MG63 (cell line): Measurements from ENCODE around the gene CETN3. TPM values are rescaled to one million over a fixed set of nuclear protein-coding genes. Genes with fewer than 3 reads are reported as not detected.

Source experiments
- DNase-seq: peaks from one replicate; pipeline ENCODE4 v3.0.0-alpha.2; 2020
- H3K27me3 ChIP-seq: fragments of 250-450 bp; sonication (Bioruptor Pico); 2 replicates; pipeline ENCODE4 v1.5.1; 2020; ENCODE audit warnings: mild to moderate bottlenecking, moderate library complexity
- H3K36me3 ChIP-seq: fragments of 250-450 bp; sonication (Bioruptor Pico); 2 replicates; pipeline ENCODE4 v1.5.1; 2020; ENCODE audit warnings: mild to moderate bottlenecking, moderate library complexity
- H3K4me3 ChIP-seq: fragments of 250-450 bp; sonication (Bioruptor Pico); 2 replicates; pipeline ENCODE4 v1.5.1; 2020; ENCODE audit warnings: mild to moderate bottlenecking, moderate library complexity
- H3K9me3 ChIP-seq: fragments of 250-450 bp; sonication (Bioruptor Pico); 2 replicates; pipeline ENCODE4 v1.5.1; 2020; ENCODE audit warnings: mild to moderate bottlenecking, moderate library complexity
- total RNA-seq: library from RNA; depleted of rRNA; stranded (reverse); fragments of >200 nt; shearing (Covaris generic); gene quantifications from 2 replicates; pipeline ENCODE4 v1.2.3, GENCODE V29; 2014; ENCODE audit warnings: low replicate concordance; rRNA removed

Gene CETN3
- 24.5 and 44.6 TPM in 2 replicates for total RNA-seq

DNA sequence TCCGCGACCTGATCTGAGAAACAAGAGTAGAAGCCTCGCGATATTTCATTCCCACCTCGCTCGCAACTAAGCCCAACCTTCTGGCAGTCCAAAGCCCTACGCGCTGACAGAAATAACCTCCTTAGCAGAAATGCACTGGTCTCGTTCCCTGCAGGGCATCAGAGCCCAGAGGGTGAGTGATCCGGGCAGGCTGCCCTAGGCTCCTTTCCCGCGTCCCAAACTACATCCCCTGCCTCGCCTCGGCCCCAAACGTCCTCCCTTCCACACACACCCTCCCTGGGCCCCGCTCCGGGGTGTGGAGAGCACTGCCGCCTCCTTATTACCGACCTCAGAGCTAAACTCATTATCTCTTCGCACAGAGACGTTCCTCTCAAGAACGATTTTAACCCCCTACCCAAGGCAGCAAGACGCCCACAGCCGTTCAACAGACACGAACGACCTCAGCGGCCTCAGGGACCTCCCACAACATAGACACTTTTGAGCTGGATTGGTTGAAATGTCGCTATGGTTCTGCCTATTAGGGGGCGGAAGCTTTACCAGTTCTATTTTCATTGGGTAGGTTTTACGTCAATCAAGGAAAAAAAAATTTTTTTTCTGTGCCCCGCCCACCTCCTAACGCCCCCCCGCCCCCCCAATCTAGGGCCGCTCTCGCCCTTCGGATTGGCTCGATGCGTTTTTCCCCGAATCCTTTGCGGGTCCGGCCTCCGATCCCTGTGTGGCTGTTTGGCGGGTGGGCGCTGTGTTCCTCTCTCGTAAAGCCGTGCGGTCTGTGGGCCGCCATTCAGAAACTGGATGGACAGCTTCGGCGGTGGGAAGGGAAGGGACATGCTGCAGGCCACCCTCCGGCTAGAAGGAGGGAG lies at the start of gene CETN3:
Gene CETN3 (minus strand): TSS at position 439 of the 860 bp plus-strand sequence. CDS start 95 bp downstream, at position 344.
- Histone ChIP-seq H3K4me3 (peak within 1 kb of the TSS; percentile 85), H3K9me3 (no peaks in the 10 kb centered on the region), H3K36me3 (peaks cover 13% of the 10 kb centered on the region; the same call in 1 of the 2 replicates), H3K27me3 (no peaks in the 10 kb centered on the region)
- DNase-seq: peak; percentile 97

DNA sequence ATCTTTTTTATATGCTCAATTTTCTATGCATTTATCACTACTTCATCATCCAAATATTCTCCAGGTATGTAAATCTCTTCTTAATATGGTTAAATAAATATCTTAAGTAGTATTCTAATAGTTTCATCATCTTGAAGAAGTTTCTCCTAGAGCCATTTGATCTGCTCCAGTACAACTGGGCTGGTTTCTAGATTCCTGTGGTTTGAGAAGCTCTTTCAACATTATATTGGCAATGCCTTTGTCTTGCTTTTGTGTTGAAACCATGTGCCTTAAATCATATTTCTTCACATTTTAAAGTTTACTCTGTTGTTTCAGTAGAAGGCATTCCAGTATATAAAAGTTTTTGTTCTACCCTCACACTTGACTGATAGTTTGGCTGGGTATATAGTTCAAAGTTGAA lies 37.4 kb upstream of the CETN3 start:
- Histone ChIP-seq H3K9me3 (no peaks in the 10 kb centered on the region), H3K4me3 (no peak overlapping the region), H3K36me3 (no peaks in the 10 kb centered on the region), H3K27me3 (no peaks in the 10 kb centered on the region)
- no peak for DNase-seq

DNA sequence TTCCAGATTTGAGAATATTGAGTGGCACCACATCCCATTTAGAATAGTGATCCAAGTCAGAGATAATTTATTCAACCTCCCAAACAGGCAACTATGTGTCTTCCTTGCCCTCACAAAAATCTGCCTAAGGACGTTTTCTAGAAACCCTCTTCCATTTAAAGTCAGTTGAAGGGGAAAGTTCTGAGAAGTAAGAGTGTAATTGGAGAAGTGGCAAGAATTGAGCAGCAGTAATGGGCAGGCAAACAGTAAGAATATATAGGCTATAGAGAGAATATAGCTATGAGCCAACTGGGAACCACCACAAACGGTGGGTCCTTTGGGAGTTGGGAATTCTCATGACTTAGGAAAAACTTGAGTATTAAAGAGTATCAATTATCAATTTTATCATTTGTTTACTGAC lies 31.1 kb upstream of the CETN3 start:
- H3K4me3 ChIP-seq: no peak overlapping the region
- no peaks in the 10 kb centered on the region for H3K36me3 ChIP-seq
- no peaks in the 10 kb centered on the region; the same call in none of the 2 replicates for H3K27me3 ChIP-seq
- no peak for DNase-seq
- no peaks in the 10 kb centered on the region for H3K9me3 ChIP-seq

DNA sequence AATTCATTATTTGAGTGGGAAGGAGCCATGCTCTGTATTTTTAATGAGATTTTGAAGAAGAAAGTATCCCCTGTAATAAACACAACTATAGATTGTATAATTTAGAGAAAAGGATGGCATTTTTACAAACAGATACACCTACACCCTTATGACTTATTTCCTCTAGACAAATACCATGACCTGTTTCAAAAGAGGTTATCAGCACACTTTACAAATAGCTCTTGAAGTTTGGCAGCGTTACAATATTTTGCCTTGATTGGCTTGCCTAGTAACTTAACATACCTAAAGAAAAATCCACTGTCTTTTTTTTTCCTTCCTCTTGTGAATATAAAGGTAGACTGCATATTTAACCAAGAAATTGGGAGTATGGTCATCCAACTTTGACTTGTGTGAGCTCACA lies 28.5 kb upstream of the CETN3 start:
- H3K4me3 ChIP-seq: no peak overlapping the region
- no peaks in the 10 kb centered on the region; the same call in none of the 2 replicates for H3K27me3 ChIP-seq
- no peaks in the 10 kb centered on the region for H3K9me3 ChIP-seq
- no peak for DNase-seq
- no peaks in the 10 kb centered on the region for H3K36me3 ChIP-seq

DNA sequence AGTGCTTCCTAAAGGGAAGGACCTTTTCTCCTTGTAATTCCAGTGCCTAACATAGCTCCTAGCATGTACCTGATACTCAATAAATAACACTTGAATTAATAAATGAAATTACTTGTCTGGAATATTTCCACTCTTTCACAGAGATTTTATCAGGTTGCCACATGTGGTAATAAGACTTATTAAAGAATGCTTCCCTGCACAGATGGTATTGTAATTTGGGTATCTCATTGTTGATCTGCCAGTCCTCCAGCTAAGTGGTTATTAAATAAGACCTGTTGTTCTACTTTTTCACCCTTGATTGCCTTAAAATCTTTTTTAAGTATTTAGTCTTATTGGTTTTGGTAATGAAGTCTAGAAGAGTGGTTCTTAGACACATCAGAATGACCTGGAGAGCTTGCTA lies 28.1 kb upstream of the CETN3 start:
- Histone ChIP-seq H3K4me3 (no peak overlapping the region), H3K9me3 (no peaks in the 10 kb centered on the region), H3K36me3 (no peaks in the 10 kb centered on the region), H3K27me3 (no peaks in the 10 kb centered on the region; the same call in none of the 2 replicates)
- DNase-seq: no peak

DNA sequence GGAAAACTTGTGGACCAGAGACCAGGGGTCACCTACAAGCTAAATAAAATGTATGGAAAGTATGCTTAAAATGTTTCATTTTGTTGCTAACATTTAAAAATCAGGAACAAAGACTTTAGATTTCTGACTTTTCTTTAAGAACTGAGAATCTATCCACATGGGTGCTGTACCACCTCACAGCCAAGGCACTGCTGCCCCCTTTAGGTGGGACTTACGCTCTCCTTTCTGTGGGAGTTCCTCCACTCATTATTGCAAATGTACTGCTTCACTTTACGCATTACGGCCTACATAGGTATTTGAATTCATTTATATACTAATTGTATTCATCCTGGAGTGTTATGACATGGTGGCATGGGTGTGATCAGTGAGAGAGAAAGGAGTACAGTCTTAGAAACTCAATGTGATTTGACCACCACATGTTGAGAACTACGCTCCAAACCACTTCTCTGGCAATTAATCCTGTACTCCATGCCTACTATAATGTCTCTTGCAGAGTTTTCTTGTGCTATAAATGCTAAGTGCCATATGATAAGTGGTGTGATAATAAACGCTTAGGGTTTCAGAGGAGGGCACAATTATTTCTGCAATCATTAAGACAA lies 24.7 kb upstream of the CETN3 start:
- Histone ChIP-seq H3K36me3 (no peaks in the 10 kb centered on the region), H3K27me3 (peaks cover 9% of the 10 kb centered on the region), H3K9me3 (no peaks in the 10 kb centered on the region), H3K4me3 (no peak overlapping the region)
- peak; percentile 27 for DNase-seq

DNA sequence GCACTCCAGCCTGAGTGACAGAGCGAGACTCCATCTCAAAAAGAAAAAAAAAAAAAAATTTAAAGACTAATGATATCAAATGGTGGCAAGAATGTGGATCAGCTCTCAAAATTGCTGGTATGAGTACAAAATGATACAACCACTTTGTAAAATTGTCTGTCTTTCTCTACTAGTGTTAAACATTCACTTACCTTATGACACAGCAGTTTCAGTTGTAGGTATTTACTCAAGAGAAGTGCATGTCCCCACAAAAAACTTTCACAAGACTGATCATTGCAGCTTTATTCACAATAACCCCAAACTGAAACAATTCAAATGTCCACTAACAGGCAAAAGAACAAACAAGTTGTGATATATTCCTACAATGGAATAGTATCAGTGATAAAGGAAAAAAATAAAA lies 14.7 kb upstream of the CETN3 start:
- no peak for DNase-seq
- peaks cover 19% of the 10 kb centered on the region for H3K27me3 ChIP-seq
- no peaks in the 10 kb centered on the region for H3K36me3 ChIP-seq
- no peaks in the 10 kb centered on the region for H3K9me3 ChIP-seq
- H3K4me3 ChIP-seq: no peak overlapping the region

DNA sequence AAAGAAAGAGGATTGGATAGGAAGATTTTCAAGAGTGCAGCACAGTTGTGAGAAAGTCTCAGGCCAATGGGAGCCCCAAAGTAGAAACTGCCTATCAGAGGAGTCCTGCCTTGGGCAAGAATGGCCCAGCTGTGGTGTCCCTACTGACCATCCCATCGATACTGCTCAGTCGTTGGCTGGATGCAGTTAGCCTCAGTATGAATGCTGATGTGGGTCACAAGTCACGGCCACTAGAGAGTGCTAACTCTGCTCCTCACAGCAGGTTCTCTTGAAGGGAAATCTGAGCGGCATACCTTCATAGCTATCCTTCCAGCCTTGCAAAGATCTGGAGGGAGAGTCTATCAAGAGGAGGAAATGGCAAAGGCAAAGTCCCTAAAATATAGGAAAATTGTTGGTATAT lies 11.6 kb upstream of the CETN3 start:
- no peak for DNase-seq
- no peaks in the 10 kb centered on the region for H3K36me3 ChIP-seq
- no peaks in the 10 kb centered on the region for H3K9me3 ChIP-seq
- H3K4me3 ChIP-seq: no peak overlapping the region
- H3K27me3 ChIP-seq: peaks cover 14% of the 10 kb centered on the region

DNA sequence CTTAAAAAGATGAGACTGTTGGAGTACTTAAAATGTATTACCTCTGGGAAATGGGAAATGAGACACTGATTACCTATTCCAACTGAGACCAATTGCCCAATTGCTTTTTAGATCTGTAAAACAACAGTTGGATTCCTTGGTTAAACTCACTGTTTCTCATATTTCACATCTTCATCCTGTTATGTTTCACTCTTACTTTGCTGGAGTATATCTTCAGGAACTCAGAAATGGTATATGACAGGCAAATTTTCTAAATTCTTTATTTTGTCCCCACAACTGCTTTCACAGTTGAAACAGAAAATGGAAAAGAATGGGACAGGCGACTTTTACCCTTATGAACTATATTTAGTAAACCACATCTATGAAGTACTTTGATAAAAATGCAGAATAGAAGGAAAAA lies 8.7 kb upstream of the CETN3 start:
- Histone ChIP-seq H3K4me3 (no peak overlapping the region), H3K9me3 (no peaks in the 10 kb centered on the region), H3K36me3 (no peaks in the 10 kb centered on the region), H3K27me3 (peaks cover 12% of the 10 kb centered on the region)
- no peak for DNase-seq

DNA sequence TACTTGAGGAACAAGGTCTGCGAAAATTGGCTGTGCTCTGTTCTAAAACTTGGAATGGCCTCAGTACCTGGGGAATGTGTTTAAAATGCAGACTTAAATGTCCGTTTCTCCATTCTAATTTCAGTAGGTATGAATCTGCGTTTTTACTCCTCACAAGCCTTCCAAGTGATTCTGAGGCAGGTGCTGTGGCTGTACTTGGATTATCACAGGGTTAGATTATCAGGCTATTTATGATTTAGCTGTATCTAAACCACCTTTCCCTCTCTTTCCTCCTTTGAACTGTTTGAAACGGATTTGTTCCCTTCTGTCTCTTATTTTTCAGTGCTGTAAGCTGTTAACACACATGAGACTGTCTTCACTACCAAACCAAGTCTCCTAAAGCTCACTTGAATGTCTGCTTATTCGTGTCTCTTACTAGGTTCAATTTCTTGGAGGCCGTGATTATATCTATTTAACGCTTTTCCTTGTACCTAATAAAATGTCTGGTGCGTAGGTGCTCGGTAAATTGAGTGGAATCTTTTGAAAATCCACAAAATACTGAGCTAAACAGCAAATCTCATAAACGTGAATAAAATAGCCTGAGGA lies 714 bp upstream of the CETN3 start:
- no peak for DNase-seq
- H3K27me3 ChIP-seq: no peaks in the 10 kb centered on the region
- peak overlapping the region; percentile 85 for H3K4me3 ChIP-seq
- peaks cover 10% of the 10 kb centered on the region; the same call in 1 of the 2 replicates for H3K36me3 ChIP-seq
- H3K9me3 ChIP-seq: no peaks in the 10 kb centered on the region

DNA sequence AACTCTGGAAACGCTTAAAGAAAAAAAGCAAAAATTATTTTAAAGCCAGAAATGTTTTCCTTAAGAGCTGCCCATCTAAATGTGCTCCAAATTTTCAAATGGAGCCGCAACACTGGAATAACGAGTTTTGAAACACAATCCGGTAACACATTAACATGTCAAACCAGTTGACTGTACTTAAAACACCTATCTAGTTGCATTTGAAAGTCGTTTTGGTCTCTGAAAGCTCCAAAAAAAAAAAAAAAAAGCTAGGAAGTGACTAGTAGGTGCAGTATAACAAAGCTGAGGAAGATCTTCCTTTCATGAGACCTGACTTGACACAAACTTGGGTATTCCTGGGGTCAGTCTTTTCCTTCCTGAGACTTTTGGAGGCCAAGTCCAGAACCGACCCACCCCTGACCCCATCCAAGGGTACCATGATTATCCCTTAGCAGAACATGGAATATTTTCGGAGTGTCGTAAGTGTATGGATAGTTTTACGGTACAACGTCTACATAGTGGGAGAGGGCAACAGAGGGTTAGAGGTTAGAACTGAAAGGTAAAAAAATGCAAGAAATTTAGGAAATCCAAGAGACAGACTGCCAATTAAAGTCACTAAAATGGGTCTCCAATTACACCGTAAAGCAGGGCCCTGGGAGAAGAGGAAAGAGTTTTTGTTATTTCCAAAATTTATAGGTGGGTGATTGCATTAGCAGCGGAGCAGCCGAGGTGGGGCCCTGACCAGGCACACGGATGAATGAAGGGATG lies 812 bp downstream of the CETN3 start:
- Histone ChIP-seq H3K27me3 (no peaks in the 10 kb centered on the region), H3K4me3 (peak overlapping the region; percentile 85), H3K36me3 (peaks cover 19% of the 10 kb centered on the region; the same call in 1 of the 2 replicates), H3K9me3 (no peaks in the 10 kb centered on the region)
- DNase-seq: peak; percentile 9

DNA sequence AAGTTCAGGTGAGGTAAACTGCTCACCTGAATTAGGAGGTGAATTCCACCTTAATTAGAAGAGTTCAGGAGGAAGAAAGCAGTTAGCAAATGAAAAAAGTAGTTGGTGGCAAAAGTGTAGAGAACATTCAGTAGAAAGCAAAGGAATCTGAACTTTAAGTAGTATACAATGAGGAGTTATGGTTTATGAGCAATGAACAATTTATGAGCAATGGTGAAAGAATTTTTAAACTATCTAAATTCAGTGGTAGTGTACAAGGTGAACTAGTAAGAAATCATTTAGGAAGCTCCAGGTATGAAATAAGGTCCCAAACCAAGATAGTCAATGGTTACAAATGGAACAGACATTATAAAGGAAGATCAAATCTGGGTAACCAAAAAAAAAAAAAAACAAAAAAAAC lies 3.1 kb downstream of the CETN3 start:
- Histone ChIP-seq H3K9me3 (no peaks in the 10 kb centered on the region), H3K4me3 (no peak overlapping the region), H3K27me3 (no peaks in the 10 kb centered on the region), H3K36me3 (peaks cover 21% of the 10 kb centered on the region; the same call in 1 of the 2 replicates)
- DNase-seq: no peak

DNA sequence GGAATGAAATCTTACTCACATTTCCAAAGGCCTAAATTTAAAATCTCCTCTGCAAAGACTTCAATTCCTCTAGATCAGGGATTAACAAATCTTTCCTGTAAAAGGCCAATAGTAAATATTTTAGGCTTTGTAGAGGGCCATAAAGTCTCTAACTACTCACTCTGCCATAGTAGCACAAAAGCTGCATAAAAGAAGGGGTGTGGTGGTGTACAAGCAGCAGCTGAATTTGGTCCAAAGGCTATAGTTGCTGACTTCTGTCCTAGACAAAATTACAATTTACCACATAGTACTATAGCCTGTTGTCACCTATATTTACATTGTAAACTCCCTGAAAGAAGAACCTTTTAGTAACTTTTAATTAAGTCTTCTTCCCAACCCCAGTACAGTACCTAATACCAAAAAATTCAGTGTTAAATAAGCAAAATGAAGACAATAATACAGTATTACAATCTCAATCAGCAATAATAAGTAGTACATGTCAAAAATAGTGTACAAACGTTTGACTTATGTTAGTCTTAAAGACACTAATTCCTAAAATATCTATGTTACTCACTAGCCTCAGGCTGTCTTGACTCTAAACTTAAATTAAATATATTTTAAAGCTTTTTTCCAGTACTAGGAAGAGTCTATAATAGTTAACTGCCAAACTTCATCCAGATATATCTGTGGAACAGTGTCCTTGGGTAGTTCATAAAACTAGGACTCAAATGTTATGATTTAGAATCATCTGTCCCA lies 6.9 kb downstream of the CETN3 start:
- Histone ChIP-seq H3K36me3 (peaks cover 35% of the 10 kb centered on the region), H3K4me3 (no peak overlapping the region), H3K9me3 (no peaks in the 10 kb centered on the region), H3K27me3 (no peaks in the 10 kb centered on the region)
- no peak for DNase-seq

DNA sequence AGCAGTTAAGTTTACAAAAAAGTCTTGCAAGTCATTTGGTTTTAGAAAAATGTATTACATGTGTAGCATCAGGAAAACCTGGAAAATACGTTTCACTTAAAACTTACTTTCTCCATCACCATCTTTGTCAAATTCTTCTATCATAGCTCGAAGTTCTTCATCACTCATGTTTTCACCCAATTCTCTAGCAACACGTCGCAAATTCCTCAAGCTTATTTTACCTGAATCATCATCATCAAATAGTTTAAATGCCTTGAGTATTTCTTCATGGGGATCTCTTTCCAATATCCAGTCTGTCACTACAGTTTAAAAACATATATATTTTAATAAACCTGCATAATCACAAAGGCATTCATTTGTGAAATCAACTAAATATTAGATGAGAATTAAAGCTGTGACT lies 10.3 kb downstream of the CETN3 start:
- no peaks in the 10 kb centered on the region for H3K9me3 ChIP-seq
- peaks cover 20% of the 10 kb centered on the region for H3K36me3 ChIP-seq
- H3K4me3 ChIP-seq: no peak overlapping the region
- no peak for DNase-seq
- no peaks in the 10 kb centered on the region for H3K27me3 ChIP-seq

DNA sequence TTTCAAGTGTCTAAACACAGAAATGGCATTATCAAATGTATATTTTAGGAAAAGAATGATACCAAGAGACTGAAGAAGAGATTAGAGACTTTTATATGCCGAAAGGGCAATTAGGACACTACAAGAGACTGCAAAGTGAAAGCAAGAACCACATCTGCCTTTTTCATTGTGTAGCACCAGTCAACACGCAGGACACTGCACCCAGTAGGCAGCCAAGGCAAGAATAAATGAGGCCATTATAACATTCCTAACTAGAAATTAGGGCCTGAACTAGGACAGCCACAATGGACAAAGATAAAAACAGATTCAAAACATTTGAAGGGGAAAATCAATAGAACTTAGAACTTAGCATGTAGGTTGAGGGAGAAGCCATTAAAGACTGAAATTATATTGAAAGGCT lies 10.8 kb downstream of the CETN3 start:
- no peaks in the 10 kb centered on the region for H3K27me3 ChIP-seq
- no peak overlapping the region for H3K4me3 ChIP-seq
- peaks cover 18% of the 10 kb centered on the region for H3K36me3 ChIP-seq
- no peaks in the 10 kb centered on the region for H3K9me3 ChIP-seq
- no peak for DNase-seq

DNA sequence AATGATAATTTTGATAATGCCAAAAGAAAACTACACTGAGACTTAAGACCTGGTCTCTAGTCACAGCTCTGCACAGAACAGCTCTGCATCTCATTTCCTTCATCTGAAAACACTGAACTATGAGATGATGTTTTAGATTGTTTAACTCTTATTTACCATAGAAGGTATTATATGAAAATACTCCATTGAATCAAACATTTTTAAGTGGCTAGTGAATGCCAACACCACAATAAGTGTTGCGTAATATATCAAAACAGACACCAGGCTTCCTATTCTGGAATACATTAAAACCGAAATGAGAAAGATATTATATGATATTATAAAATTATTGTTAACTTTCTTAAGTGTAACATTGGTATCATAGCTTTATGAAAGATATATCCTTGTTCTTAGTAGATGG lies 14.6 kb downstream of the CETN3 start:
- no peak for DNase-seq
- Histone ChIP-seq H3K4me3 (no peak overlapping the region), H3K36me3 (peaks cover 20% of the 10 kb centered on the region), H3K9me3 (no peaks in the 10 kb centered on the region), H3K27me3 (no peaks in the 10 kb centered on the region)
